GM12878 (cell line): ENCODE results near the gene HK1.

Experiments used
- EP300 ChIP-seq, 2 experiments: fragments of 150-350 bp in 1 of 2; IDR thresholded peaks; 2 replicates each; pipeline ENCODE4 v1.6.1; 2011 to 2012; ENCODE audit warnings: low read depth in 2 of 2, low read length in 2 of 2, borderline replicate concordance in 1 of 2, improper control_type of control experiment in 1 of 2, inconsistent platforms in 1 of 2; ENCODE audit not compliant: control insufficient read depth in 1 of 2
- HDAC6 ChIP-seq: fragments of 200-600 bp; sonication (generic); IDR thresholded peaks from one replicate; pipeline ENCODE4 v1.8.0; 2017; ENCODE audit warnings: antibody characterized with exemption; ENCODE audit not compliant: unreplicated experiment
- KDM1A ChIP-seq: fragments of 200-600 bp; sonication (generic); IDR thresholded peaks from 2 replicates; pipeline ENCODE4 v1.6.1; 2016; ENCODE audit warnings: borderline replicate concordance
- NFIC ChIP-seq: IDR thresholded peaks from 2 replicates; pipeline ENCODE4 v1.6.1; 2012; ENCODE audit warnings: low read depth, mild to moderate bottlenecking, inconsistent platforms, low read length, moderate library complexity
- RCOR1 ChIP-seq: conservative IDR thresholded peaks from 2 replicates; pipeline ENCODE4 v1.6.1; 2012; ENCODE audit warnings: low read depth, low read length, improper control_type of control experiment
- SIX5 ChIP-seq: IDR thresholded peaks from 2 replicates; pipeline ENCODE4 v1.6.1; 2011; ENCODE audit warnings: mild to moderate bottlenecking, low read depth, low read length, moderate library complexity; ENCODE audit not compliant: severe bottlenecking
- SMC3 ChIP-seq: IDR thresholded peaks from 2 replicates; pipeline ENCODE4 v1.6.1; 2011; ENCODE audit warnings: low read length, improper control_type of control experiment, borderline replicate concordance
- TARDBP ChIP-seq: IDR thresholded peaks from 2 replicates; pipeline ENCODE4 v1.6.1; 2016; ENCODE audit warnings: borderline replicate concordance
- TCF7 ChIP-seq: IDR thresholded peaks from 2 replicates; pipeline ENCODE4 v1.6.1; 2014; ENCODE audit warnings: antibody characterized with exemption, borderline replicate concordance
- YY1 ChIP-seq: IDR thresholded peaks from 2 replicates; pipeline ENCODE4 v1.6.1; 2011; ENCODE audit warnings: low read depth, mild to moderate bottlenecking, low read length
- ZSCAN29 ChIP-seq: fragments of 450-650 bp; IDR thresholded peaks from 2 replicates; pipeline ENCODE4 v1.6.1; 2017; ENCODE audit warnings: mild to moderate bottlenecking, moderate library complexity
- TF ChIP-seq, protein P1 (sequence below), 3 experiments: IDR thresholded peaks in 2 of 3; conservative IDR thresholded peaks in 1 of 3; 2 replicates each; pipeline ENCODE4 v1.5.1; 2011; ENCODE audit warnings: low read depth in 3 of 3, low read length in 3 of 3, mild to moderate bottlenecking in 3 of 3, control low read depth in 2 of 3, moderate library complexity in 2 of 3, inconsistent platforms in 1 of 3, mixed read lengths in 1 of 3; ENCODE audit not compliant: control insufficient read depth in 2 of 3, insufficient read depth in 1 of 3; ENCODE audit errors: extremely low read depth in 1 of 3
- TF ChIP-seq, protein P2 (sequence below): fragments of 150-350 bp; IDR thresholded peaks from 2 replicates; pipeline ENCODE4 v1.6.1; 2016; ENCODE audit warnings: low read depth, low read length
- TF ChIP-seq, protein P3 (sequence below): IDR thresholded peaks from 2 replicates; pipeline ENCODE4 v1.6.1; 2011; ENCODE audit warnings: mild to moderate bottlenecking, low read depth, low read length, moderate library complexity; ENCODE audit not compliant: insufficient replicate concordance

DNA sequence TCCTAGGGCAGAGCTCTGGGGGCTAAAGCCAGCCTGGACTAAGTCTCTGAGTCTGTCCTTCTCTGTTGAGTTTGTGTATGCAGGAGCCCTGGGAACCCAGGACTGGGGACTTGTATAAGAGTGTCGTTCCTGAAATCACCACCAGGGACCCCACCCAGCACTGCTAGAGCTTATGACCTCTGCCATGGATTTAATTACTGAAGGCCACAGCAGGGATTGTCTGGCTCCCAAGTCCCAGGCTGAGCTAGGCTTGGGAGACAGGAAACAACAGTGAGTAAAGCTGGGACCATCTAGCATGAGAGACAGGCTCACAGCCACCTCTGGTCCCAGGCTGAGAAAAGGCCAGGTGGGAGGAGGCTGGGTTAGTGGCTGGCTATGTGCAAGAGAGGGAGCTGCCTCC, 171.5 kb downstream of the HK1 start:
- TF ChIP-seq KDM1A (no peak), SIX5 (no peak), YY1 (no peak), ZSCAN29 (no peak), TCF7 (no peak), NFIC (no peak), RCOR1 (no peak), SMC3 (0 out of 2 replicates have a peak, but pooled peaks have one; percentile 19), EP300 (IDR thresholded peaks at IDR 0.05; ENCODE audit: borderline replicate concordance in 1 of 2, control insufficient read depth in 1 of 2, low read depth in 2 of 2, low read length in 2 of 2) (no peak), HDAC6 (no peak), TARDBP (no peak)
- TF ChIP-seq, protein P1, sequence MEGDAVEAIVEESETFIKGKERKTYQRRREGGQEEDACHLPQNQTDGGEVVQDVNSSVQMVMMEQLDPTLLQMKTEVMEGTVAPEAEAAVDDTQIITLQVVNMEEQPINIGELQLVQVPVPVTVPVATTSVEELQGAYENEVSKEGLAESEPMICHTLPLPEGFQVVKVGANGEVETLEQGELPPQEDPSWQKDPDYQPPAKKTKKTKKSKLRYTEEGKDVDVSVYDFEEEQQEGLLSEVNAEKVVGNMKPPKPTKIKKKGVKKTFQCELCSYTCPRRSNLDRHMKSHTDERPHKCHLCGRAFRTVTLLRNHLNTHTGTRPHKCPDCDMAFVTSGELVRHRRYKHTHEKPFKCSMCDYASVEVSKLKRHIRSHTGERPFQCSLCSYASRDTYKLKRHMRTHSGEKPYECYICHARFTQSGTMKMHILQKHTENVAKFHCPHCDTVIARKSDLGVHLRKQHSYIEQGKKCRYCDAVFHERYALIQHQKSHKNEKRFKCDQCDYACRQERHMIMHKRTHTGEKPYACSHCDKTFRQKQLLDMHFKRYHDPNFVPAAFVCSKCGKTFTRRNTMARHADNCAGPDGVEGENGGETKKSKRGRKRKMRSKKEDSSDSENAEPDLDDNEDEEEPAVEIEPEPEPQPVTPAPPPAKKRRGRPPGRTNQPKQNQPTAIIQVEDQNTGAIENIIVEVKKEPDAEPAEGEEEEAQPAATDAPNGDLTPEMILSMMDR (IDR thresholded peaks at IDR 0.05 in 2 of 3, conservative IDR thresholded peaks at IDR 0.05 in 1 of 3; ENCODE audit: control insufficient read depth in 2 of 3, extremely low read depth in 1 of 3, insufficient read depth in 1 of 3, low read depth in 3 of 3, low read length in 3 of 3), result peak; percentile 25 to 60 (median 49)
- TF ChIP-seq, protein P2, sequence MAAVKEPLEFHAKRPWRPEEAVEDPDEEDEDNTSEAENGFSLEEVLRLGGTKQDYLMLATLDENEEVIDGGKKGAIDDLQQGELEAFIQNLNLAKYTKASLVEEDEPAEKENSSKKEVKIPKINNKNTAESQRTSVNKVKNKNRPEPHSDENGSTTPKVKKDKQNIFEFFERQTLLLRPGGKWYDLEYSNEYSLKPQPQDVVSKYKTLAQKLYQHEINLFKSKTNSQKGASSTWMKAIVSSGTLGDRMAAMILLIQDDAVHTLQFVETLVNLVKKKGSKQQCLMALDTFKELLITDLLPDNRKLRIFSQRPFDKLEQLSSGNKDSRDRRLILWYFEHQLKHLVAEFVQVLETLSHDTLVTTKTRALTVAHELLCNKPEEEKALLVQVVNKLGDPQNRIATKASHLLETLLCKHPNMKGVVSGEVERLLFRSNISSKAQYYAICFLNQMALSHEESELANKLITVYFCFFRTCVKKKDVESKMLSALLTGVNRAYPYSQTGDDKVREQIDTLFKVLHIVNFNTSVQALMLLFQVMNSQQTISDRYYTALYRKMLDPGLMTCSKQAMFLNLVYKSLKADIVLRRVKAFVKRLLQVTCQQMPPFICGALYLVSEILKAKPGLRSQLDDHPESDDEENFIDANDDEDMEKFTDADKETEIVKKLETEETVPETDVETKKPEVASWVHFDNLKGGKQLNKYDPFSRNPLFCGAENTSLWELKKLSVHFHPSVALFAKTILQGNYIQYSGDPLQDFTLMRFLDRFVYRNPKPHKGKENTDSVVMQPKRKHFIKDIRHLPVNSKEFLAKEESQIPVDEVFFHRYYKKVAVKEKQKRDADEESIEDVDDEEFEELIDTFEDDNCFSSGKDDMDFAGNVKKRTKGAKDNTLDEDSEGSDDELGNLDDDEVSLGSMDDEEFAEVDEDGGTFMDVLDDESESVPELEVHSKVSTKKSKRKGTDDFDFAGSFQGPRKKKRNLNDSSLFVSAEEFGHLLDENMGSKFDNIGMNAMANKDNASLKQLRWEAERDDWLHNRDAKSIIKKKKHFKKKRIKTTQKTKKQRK, result no peak
- TF ChIP-seq, protein P3, sequence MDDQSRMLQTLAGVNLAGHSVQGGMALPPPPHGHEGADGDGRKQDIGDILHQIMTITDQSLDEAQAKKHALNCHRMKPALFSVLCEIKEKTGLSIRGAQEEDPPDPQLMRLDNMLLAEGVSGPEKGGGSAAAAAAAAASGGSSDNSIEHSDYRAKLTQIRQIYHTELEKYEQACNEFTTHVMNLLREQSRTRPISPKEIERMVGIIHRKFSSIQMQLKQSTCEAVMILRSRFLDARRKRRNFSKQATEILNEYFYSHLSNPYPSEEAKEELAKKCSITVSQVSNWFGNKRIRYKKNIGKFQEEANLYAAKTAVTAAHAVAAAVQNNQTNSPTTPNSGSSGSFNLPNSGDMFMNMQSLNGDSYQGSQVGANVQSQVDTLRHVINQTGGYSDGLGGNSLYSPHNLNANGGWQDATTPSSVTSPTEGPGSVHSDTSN, result no peak
